ENCODE results near the gene PPP6R3.

The PPP6R3 gene

GRCh38 chr11:68649851-68650555 is 189.5 kb downstream of the PPP6R3 start:
- DNase-seq (ENCODE audit: low read depth in 1 of 2, low spot score in 1 of 2): no peak

DNA sequence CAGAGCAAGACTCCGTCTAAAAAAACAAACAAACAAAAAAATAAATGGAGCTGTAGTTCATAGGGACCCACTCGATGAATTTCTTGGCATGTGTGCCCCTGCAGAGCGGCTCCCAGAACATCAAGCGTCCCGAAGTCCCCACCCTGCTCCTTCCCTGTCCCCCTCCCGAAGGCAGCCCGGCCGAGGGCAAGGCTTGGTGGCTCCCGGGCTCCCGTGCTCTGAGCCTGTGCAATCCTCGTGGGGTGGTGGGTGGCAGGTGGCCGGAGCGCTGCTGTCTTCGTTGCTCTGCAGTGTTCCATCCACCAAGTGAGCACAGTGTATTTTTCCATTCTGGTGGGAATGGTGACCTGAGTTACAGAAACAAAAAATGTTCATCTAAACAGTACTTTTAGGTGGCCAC is 190.2 kb downstream of the PPP6R3 start:
- DNase-seq (ENCODE audit: low read depth in 1 of 2, low spot score in 1 of 2): no peak

DNA sequence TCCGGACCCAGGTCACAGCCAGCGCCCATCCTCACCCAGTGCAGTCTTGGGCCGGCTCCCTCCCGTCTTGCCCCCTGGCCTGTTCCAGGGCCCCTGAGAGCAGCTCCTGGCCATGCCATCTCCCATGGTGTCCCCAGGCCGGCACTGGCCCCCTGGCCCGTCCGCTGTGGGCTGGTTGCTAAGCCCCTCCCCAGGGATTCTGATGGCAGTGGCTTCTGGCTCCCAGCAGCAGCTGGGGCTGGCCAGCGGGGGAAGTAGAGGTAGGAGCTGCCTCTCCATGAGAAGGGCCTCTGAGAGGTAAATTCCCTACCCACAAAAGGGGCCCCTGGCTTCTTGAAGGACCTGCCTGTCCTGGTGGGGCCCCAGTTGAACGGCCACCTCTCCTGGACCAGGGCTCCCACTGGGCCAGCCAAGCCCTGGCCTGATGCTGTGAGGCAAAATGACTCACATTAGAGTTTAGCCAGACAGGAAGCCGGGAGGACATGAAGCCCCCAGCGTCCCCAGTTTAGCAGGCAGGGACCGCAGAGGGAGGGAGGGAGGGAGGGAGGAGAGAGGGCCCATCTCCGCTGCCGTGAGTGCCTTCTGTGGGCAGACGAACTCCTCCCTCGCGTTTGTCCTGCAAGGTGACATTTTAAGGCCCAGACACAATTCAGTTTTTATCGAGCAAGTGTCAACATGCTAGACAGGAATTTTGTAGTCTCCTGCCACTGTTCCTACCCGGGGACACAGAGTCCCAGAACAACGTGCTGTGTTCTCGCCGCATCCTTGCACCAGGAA is 190.8 kb downstream of the PPP6R3 start:
- DNase-seq (ENCODE audit: low read depth in 1 of 2, low spot score in 1 of 2): no peak

- DNase-seq (ENCODE audit: low read depth in 1 of 2, low spot score in 1 of 2): no peak
Measured at GRCh38 chr11:68651985-68652682, 191.6 kb downstream of the PPP6R3 start.

DNA sequence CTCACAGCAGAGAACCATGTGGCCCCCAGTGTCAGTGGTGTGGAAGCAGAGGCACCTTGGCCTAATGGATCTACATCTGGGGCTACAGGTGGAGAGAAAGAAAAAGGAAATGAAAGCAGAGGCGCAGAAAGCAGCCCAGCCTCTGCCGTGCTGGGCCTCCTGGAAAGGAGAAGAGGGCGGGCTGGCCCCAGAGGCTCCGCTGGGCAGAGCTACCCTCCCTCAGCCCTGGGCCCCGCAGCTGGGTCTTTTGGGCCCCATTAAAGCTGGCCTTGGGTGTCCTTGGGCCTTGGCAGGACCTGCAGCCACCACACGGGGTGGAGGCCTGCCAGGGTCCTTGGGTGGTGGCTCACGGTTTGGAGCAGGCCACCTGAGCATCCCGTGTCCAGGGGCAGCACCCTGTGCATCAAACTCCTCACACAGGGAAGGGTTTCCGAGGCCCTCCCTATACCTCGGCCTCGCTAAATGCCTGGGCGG is 192.2 kb downstream of the PPP6R3 start:
- no peak for DNase-seq (ENCODE audit: low read depth in 1 of 2, low spot score in 1 of 2)

- no peak for DNase-seq (ENCODE audit: low read depth in 1 of 2, low spot score in 1 of 2)
Measured at GRCh38 chr11:68653486-68654430, 193.2 kb downstream of the PPP6R3 start.

- no peak for DNase-seq (ENCODE audit: low read depth in 1 of 2, low spot score in 1 of 2)
Measured at GRCh38 chr11:68654978-68655377, 194.4 kb downstream of the PPP6R3 start.

GRCh38 chr11:68655406-68655805 is 194.9 kb downstream of the PPP6R3 start:
- no peak for DNase-seq (ENCODE audit: low read depth in 1 of 2, low spot score in 1 of 2)

GRCh38 chr11:68655806-68656205 is 195.3 kb downstream of the PPP6R3 start:
- no peak for DNase-seq (ENCODE audit: low read depth in 1 of 2, low spot score in 1 of 2)

DNA sequence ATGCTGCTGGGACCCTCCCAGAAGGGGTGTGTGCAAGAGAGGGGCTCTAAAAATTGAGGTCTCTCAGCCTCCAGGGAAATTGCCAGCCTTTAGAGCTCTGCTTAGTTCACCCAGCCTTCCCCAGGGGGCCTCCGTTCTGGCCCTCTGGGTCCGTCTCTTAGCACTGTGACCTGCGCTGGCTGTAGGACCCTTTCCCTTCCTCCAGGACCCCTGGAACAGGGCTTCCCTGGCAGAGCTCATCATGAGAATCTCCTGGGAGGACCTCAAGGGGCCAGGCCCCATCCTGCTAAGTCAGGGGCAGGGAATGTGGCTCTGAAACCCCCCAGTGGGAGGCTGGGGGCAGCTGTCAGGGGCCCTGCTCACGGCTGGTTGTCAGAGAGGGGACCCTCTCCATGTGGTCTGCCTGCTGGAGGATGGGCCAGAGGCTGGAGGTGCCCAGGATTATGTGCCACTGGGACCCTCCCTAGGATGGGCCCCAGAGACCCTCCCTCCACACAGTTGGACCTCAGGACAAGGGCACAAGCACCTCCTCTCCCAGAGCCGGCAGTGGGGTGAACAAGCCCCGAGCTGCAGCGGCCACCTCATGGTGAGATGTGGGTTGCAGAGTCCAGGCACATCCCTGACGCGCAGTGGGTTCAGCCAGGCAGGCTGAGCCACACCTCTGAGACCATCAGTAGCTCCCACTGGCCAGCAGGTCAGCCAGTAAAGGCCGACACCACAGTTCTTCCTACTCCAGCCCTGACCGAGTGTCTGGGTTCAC is 196.6 kb downstream of the PPP6R3 start:
- no peak for DNase-seq (ENCODE audit: low read depth in 1 of 2, low spot score in 1 of 2)

GRCh38 chr11:68658097-68658496 is 197.5 kb downstream of the PPP6R3 start:
- DNase-seq (ENCODE audit: low read depth in 1 of 2, low spot score in 1 of 2): no peak

DNA sequence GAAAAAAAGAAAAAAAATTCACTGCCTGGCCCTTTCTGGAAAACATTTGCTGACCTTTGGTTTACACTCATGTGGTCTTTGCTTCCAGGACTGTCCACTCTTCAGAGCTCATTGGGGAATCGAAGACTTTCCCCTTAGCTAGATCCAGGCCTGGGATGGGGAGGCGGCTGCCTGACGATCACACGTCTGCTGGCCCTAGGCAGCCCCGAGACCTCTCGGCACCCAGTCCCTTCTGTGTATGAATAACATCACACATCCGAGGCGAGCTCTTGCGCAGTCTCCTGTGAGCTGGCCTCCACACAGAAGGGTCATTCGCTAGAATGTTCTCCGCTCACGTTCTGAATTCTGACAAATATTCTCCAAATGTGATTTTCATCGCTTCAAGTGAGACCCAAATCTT is 198.1 kb downstream of the PPP6R3 start:
- no peak for DNase-seq (ENCODE audit: low read depth in 1 of 2, low spot score in 1 of 2)

DNA sequence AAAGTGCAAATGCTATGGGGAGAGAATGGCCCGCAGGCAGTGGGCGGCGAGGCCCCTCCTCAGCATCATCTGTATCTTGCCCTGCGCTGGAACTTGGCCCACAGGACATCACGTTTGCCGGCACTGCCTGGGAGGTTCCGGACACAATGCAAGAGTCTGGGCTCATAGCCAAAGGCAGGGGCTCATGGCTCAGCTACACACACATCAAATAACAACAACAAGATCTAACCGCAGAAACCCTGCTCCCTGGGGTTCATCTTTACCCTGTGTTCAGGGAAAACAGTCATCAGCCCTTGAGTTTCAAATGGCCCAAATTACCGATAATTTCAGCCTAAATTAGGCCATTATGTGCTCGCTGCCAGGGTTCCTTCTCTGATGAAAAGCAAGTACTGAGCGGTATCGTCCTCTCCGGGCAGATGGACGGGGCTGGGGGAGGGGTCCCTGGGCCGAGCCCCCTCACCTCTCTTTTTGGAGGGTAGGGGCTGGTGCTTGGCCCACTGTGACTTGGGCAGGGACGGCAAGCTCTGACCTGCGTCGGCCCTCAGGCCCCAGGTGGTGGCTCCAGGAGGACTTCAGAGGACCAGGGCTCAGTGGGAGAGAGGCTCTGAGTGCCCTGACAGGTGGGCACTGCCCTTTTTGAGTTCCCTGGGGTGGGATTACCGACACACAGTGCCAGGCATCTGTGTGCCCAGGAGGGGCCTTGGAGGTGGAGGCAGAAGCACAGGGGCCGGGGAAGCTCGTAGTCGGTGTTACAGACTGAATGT is 198.8 kb downstream of the PPP6R3 start:
- no peak for DNase-seq (ENCODE audit: low read depth in 1 of 2, low spot score in 1 of 2)

- DNase-seq (ENCODE audit: low read depth in 1 of 2, low spot score in 1 of 2): no peak
Measured at GRCh38 chr11:68660066-68660810, 199.7 kb downstream of the PPP6R3 start.

DNA sequence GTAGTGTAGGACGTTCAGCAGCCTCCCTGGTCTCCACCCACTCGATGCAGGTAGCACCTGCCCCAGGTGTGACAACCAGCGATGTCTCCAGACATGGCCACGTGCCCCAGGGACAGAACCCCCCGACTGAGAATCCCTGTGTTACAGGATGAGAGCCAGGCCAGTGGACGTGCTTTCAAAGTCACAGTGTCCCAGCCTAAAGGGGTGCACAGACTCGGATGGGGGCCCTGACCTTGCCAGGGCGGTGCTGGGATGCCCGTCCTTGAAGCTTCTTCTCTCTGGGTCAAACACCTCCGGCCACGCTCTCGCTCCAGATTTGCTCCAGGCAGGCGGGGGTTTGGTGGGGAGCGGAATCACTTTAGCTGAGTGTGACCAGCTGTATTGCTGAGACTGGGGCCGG is 200.5 kb downstream of the PPP6R3 start:
- DNase-seq (ENCODE audit: low read depth in 1 of 2, low spot score in 1 of 2): no peak

- no peak for DNase-seq (ENCODE audit: low read depth in 1 of 2, low spot score in 1 of 2)
Measured at GRCh38 chr11:68661697-68662603, 201.4 kb downstream of the PPP6R3 start.

DNA sequence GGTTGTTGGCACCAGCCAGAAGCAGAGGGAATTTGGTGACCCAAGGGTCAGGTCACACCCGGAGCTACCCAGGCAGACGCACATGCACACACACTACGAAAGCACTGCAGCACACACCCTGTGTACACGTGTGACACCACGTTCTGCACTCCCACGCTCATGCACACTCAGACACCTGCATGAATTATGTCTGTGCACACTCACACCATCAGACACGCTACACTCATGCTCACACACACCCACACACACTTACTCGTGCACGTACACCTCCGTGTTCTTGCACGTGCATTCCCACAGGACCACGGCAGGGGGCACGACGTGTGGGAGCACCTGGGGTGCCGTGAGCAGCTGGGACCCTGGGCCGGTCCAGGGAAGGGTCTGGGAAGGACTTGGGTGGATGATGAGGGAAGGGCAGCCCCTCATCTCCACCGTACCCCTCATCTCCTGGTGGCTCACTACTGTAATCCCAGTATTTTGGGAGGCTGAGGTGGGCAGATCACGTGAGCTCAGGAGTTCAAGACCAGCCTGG is 203.0 kb downstream of the PPP6R3 start:
- DNase-seq (ENCODE audit: low read depth in 1 of 2, low spot score in 1 of 2): no peak

All from activated CD4-positive, alpha-beta T cell treated with anti-CD3 and anti-CD28 coated beads, Interleukin-2, amount 50 U/mL, for 24 hours (primary cell).